ENCODE results near the gene BTN2A1.

The BTN2A1 gene

DNA sequence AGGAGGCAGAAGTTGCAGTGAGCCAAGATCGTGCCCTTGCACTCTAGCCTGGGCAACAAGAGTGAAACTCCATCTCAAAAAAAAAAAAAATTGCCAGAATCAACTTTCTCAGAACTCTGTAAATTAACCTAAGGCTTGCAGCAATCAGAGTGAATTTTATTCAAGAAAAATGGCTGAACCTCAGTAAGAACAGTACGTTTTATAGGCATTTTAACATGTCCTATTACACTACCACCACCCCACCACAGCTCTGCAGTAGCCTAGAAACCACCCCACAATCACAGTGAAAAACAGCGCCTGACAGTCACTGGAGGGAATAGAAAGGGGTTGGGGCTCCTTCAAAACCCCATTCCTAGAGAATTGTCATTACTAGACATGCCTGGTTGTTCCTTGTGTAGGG, 26.0 kb downstream of the BTN2A1 start:
- H3K36me3 Mint-ChIP-seq (ENCODE audit: low read depth) = no peaks in the 10 kb centered on the region
- peaks cover 11% of the 10 kb centered on the region for H3K9me3 Mint-ChIP-seq
- no peak overlapping the region for H3K27ac Mint-ChIP-seq
- H3K4me1 Mint-ChIP-seq (ENCODE audit: low read depth) = peaks cover 8% of the 10 kb centered on the region
- no peak for DNase-seq (ENCODE audit: low spot score)
- H3K4me3 Mint-ChIP-seq = no peak overlapping the region
- H3K27me3 Mint-ChIP-seq (ENCODE audit: low read depth) = peaks cover 3% of the 10 kb centered on the region

DNA sequence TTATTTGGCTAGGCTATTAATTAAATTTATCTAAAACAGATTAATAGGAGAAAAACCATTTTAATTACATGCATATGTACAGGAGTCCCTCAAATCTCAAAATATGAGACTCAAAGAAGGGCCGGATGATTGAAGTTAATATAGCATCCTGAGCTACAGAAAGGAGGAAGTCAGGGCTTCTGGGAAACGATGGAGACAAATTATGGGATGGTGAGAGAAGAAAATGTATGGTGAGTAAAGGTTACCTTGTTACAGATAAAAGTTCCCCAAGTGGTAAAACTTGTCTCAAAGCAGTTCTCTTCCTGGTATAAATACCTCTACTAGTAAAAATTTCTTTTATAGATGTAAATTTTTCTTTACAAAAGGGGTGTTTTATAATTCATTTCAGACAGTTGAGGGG, 26.4 kb downstream of the BTN2A1 start:
- DNase-seq (ENCODE audit: low spot score) = no peak
- peaks cover 3% of the 10 kb centered on the region for H3K27me3 Mint-ChIP-seq (ENCODE audit: low read depth)
- no peak overlapping the region for H3K27ac Mint-ChIP-seq
- H3K36me3 Mint-ChIP-seq (ENCODE audit: low read depth) = no peaks in the 10 kb centered on the region
- H3K4me3 Mint-ChIP-seq = no peak overlapping the region
- peaks cover 8% of the 10 kb centered on the region for H3K4me1 Mint-ChIP-seq (ENCODE audit: low read depth)
- peaks cover 11% of the 10 kb centered on the region for H3K9me3 Mint-ChIP-seq

DNA sequence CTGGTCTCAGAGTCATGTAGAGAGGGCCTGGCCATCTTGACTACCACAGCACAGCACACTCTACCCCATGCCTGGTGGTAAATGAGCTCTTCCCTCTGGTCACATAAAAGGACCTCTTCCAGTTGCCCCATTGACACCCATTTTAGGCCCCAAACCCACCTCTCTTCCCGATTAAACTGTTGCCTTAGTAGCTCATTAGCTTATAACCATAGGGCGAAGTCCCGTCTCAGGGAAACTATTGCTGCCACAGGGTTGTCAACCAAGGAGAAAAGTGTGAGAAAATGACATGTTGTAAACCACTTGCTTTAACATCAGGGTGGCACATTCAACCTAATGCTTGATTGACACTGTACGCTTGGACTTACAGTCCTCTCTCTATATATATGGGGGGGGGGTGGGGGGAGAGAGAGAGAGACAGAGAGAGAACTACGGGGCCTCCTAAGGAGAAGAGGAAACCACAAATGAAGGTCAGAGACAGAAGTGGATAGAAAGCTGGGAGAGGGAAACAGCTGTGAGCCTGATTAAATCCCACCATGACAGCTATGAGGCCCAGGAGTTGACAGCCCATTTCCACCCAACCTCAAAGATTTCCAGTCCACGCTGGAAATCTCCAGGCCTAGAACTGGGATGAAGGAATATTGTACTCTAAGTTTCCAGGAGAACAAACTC, 27.5 kb downstream of the BTN2A1 start:
- H3K9me3 Mint-ChIP-seq = peaks cover 11% of the 10 kb centered on the region
- DNase-seq (ENCODE audit: low spot score) = no peak
- H3K27ac Mint-ChIP-seq = no peak overlapping the region
- H3K36me3 Mint-ChIP-seq (ENCODE audit: low read depth) = peaks cover 3% of the 10 kb centered on the region
- H3K4me3 Mint-ChIP-seq = no peak overlapping the region
- peaks cover 8% of the 10 kb centered on the region for H3K4me1 Mint-ChIP-seq (ENCODE audit: low read depth)
- H3K27me3 Mint-ChIP-seq (ENCODE audit: low read depth) = peaks cover 3% of the 10 kb centered on the region

DNA sequence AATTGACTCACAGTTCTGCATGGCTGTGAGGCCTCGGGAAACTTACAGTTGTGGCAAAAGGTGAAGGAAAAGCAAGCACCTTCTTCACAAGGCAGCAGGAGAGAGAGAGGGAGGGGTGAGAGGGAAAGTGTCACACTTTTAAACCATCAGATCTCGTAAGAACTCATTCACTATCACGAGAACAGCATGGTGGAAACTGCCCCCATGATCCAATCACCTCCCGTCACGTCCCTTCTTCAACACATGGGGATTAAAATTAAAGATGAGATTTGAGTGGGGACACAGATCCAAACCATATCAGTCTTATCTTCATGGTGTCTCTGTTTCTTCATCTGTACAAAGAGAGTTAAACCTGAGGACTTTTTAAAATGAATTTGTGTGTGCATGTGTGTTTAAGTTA, 28.6 kb downstream of the BTN2A1 start:
- Mint-ChIP-seq H3K27ac (no peak overlapping the region), H3K27me3 (ENCODE audit: low read depth) (peaks cover 3% of the 10 kb centered on the region), H3K4me3 (no peak overlapping the region), H3K4me1 (ENCODE audit: low read depth) (peaks cover 3% of the 10 kb centered on the region), H3K9me3 (peaks cover 11% of the 10 kb centered on the region), H3K36me3 (ENCODE audit: low read depth) (peaks cover 3% of the 10 kb centered on the region)
- no peak for DNase-seq (ENCODE audit: low spot score)

DNA sequence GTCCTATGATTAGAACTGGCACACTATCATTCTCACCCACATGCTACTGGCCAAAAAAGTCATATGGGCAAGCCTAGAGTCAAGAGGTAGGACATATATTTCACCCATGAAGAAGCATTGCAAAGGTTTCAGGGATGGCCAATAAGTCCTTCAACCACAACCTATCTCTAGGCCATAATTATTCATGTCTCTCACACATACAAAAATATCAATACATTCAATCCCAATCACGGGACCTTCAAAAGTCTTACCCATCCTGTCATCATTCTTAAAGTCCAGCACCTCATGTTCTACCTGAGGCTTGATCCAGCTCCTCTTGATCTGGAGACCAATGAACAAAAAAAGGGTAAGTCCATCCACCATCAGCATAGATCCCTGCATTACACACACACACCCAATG, 29.7 kb downstream of the BTN2A1 start:
- Mint-ChIP-seq H3K36me3 (ENCODE audit: low read depth) (peaks cover 3% of the 10 kb centered on the region), H3K27me3 (ENCODE audit: low read depth) (peaks cover 3% of the 10 kb centered on the region)

DNA sequence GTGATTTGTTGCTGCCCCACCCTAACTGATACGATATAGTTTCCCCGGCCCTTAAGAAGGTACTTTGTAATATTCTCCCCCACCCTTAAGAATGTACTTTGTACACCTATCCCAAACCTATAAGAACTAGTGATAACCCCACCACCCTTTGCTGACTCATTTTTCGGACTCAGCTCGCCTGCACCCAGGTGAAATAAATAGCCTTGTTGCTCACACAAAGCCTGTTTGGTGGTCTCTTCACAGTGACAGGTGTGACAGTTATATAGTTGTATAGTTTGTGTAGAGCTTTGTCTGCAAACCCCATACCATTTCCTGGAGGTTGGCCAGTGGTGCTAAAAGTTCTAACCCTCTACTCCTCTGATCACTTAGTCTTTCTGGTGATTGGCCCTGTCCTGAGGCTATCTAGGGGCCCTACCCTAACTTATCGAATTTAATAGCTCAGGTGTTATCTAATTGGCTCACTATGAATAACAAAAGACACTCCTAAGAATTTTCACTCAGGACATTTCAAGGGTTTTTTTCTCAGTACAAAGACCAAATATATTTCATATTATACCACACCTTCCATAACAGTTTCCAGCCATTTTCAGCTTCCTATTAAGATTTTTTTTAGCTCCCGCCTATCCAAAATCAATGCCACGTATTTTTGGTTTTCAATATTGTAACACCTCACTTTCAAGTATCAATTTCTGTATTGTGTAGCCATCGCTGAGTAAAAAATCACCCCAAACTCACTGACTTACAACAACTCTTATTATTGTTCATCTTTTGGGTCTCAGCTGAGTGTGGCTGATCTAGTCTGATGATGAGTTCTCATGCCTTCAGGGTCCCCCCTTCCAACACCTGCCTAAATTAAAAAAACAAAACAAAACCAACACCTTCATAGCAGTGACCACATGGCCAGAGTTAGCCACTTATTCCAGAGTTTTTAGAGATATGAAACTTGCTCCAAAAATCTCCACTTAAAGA, 32.5 kb downstream of the BTN2A1 start:
- DNase-seq (ENCODE audit: low spot score) = no peak
- peaks cover 3% of the 10 kb centered on the region for H3K36me3 Mint-ChIP-seq (ENCODE audit: low read depth)
- H3K27me3 Mint-ChIP-seq (ENCODE audit: low read depth) = peaks cover 6% of the 10 kb centered on the region
- H3K4me1 Mint-ChIP-seq (ENCODE audit: low read depth) = peaks cover 24% of the 10 kb centered on the region
- H3K4me3 Mint-ChIP-seq = no peak overlapping the region
- H3K9me3 Mint-ChIP-seq = peaks cover 11% of the 10 kb centered on the region
- no peak overlapping the region for H3K27ac Mint-ChIP-seq

More for the DNA sequence above, 29.7 kb downstream of the BTN2A1 start:
- DNase-seq (ENCODE audit: low spot score) = no peak
- Mint-ChIP-seq H3K4me1 (ENCODE audit: low read depth) (peaks cover 4% of the 10 kb centered on the region), H3K27ac (no peak overlapping the region), H3K4me3 (no peak overlapping the region), H3K9me3 (peaks cover 11% of the 10 kb centered on the region)

DNA sequence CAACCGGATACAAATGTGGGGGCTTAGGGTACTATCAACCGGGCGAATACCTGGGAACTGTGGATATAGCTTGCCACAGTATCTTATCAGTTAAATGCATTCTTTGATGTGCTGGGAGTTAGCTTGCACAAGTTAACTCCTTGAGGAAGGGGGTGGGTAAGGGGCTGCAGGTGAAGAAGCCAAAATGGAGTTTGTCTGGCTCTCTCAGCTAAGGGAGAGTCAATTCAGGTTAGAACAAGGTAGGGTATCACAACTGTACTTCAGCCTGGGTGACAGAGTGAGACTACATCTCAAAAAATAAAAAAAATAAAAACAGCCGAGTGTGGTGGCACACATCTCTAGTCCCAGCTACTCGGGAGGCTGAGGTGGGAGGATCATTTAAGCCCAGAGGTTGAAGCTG, 33.8 kb downstream of the BTN2A1 start:
- Mint-ChIP-seq H3K36me3 (ENCODE audit: low read depth) (peaks cover 3% of the 10 kb centered on the region), H3K4me1 (ENCODE audit: low read depth) (peaks cover 24% of the 10 kb centered on the region), H3K4me3 (no peak overlapping the region), H3K27me3 (ENCODE audit: low read depth) (peaks cover 13% of the 10 kb centered on the region), H3K9me3 (peaks cover 11% of the 10 kb centered on the region), H3K27ac (no peak overlapping the region)
- no peak for DNase-seq (ENCODE audit: low spot score)

DNA sequence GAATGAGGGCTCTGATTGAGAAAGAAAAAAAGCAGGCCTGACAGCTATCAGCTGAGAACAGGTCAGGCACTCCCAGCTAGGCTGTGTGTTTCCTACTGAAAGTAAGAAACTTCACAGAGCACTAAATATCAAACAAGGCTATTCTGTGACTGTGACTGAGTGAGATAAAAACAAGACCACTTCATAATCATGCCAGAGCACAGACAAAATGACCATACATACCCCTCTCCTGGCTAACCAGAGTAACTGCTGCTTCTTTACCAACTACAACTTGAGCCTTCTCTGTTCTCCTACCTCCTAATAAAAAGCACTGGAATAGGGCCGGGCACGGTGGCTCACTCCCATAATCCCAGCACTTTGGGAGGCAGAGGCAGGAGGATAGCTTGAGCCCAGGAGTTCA, 35.5 kb downstream of the BTN2A1 start:
- H3K4me1 Mint-ChIP-seq (ENCODE audit: low read depth) = peaks cover 29% of the 10 kb centered on the region
- no peak overlapping the region for H3K27ac Mint-ChIP-seq
- H3K9me3 Mint-ChIP-seq = no peaks in the 10 kb centered on the region
- no peak for DNase-seq (ENCODE audit: low spot score)
- H3K4me3 Mint-ChIP-seq = no peak overlapping the region
- H3K36me3 Mint-ChIP-seq (ENCODE audit: low read depth) = peaks cover 3% of the 10 kb centered on the region
- H3K27me3 Mint-ChIP-seq (ENCODE audit: low read depth) = peaks cover 13% of the 10 kb centered on the region

DNA sequence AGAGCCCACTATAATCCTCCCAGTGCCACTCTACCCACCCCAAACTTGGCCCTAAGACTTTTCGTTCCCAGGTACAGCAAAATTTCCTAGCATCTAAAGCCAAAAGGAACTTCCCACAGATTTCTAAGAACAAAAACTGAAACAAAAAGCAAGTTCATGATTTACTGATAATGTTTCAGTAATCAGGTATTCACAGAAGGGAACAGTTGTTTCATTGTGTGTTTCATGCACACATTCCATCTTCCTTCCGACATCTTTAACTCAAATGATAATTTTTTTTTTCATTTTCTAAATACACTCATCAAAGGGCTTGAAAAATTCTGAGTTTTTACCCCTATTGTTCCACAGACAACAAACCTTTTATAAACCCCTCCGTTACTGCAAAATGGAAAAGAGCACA, 36.4 kb downstream of the BTN2A1 start:
- Mint-ChIP-seq H3K4me3 (peak overlapping the region; percentile 35), H3K4me1 (ENCODE audit: low read depth) (peaks cover 29% of the 10 kb centered on the region), H3K36me3 (ENCODE audit: low read depth) (peaks cover 3% of the 10 kb centered on the region), H3K27ac (no peak overlapping the region), H3K27me3 (ENCODE audit: low read depth) (peaks cover 13% of the 10 kb centered on the region), H3K9me3 (no peaks in the 10 kb centered on the region)
- no peak for DNase-seq (ENCODE audit: low spot score)

DNA sequence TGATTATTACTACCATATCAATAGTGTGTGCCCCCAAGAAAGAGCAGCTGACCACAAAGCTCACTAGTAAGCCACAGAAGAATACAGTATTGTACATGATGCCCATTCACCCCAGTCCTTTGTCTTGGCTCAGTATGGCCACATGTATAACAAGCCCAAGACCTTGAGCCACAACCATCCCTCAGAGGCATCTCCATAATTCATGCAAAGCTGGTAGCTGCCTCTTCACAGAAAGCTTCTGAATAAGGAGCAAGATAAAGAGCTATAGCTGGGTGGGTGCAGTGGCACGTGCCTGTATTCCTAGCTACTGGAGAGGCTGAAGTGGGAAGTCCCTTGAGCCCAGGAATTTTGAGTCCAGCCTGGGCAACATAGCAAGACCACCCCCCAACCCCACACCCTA, 37.5 kb downstream of the BTN2A1 start:
- no peak overlapping the region for H3K27ac Mint-ChIP-seq
- H3K4me1 Mint-ChIP-seq (ENCODE audit: low read depth) = peaks cover 27% of the 10 kb centered on the region
- peaks cover 17% of the 10 kb centered on the region for H3K27me3 Mint-ChIP-seq (ENCODE audit: low read depth)
- H3K4me3 Mint-ChIP-seq = no peak overlapping the region
- DNase-seq (ENCODE audit: low spot score) = no peak
- H3K9me3 Mint-ChIP-seq = no peaks in the 10 kb centered on the region
- no peaks in the 10 kb centered on the region for H3K36me3 Mint-ChIP-seq (ENCODE audit: low read depth)

DNA sequence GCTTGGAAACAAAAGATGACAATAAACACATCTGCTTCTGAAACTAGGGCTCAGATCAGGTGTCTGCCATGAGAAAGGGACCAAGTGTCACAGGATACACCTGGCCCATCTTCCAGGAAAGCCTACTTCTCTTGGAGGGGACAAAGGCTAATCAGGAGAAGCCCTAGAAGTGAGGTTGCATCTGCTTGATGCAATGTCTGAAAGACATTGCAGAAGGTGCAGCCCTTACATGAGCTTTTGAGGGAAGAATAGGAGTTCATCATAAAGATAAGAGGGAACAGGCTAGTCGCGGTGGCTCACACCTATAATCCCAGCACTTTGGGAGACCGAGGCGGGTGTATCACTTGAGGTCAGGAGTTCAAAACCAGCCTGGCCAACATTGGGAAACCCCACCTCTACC, 39.9 kb downstream of the BTN2A1 start:
- Mint-ChIP-seq H3K4me3 (no peak overlapping the region), H3K36me3 (ENCODE audit: low read depth) (no peaks in the 10 kb centered on the region), H3K4me1 (ENCODE audit: low read depth) (peaks cover 37% of the 10 kb centered on the region), H3K27ac (no peak overlapping the region), H3K9me3 (no peaks in the 10 kb centered on the region), H3K27me3 (ENCODE audit: low read depth) (peaks cover 38% of the 10 kb centered on the region)
- DNase-seq (ENCODE audit: low spot score) = no peak

DNA sequence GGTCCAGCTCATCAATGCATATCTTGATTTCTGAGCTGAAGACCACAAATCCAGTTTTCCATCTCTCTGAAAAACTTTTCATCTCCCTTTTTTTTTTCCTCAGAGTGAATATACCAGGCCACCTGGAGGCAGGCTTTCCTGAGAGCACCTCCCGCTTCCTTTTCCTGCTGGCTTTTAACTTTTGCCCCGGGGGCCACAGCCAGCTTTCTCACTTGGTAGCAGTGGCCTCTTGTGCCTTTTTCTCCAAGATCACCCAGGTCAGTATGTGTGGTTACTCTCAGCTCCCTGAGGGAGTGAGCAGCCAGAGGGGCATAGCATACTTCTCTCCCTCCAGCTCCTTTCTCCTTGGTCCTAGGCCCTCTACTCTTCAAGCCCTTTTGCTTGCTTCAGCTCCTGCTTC, 42.3 kb downstream of the BTN2A1 start, which contains the start of gene BTN1A1:
Gene BTN1A1 (plus strand): TSS at position 202 of the 400 bp plus-strand sequence. CDS start 984 bp downstream, outside the sequence.
- peaks cover 54% of the 10 kb centered on the region for H3K27me3 Mint-ChIP-seq (ENCODE audit: low read depth)
- no peak within 1 kb of the TSS for H3K27ac Mint-ChIP-seq
- no peaks in the 10 kb centered on the region for H3K36me3 Mint-ChIP-seq (ENCODE audit: low read depth)
- no peaks in the 10 kb centered on the region for H3K9me3 Mint-ChIP-seq
- H3K4me1 Mint-ChIP-seq (ENCODE audit: low read depth) = peaks cover 17% of the 10 kb centered on the region
- H3K4me3 Mint-ChIP-seq = peak within 1 kb of the TSS; percentile 79
- DNase-seq (ENCODE audit: low spot score) = no peak

DNA sequence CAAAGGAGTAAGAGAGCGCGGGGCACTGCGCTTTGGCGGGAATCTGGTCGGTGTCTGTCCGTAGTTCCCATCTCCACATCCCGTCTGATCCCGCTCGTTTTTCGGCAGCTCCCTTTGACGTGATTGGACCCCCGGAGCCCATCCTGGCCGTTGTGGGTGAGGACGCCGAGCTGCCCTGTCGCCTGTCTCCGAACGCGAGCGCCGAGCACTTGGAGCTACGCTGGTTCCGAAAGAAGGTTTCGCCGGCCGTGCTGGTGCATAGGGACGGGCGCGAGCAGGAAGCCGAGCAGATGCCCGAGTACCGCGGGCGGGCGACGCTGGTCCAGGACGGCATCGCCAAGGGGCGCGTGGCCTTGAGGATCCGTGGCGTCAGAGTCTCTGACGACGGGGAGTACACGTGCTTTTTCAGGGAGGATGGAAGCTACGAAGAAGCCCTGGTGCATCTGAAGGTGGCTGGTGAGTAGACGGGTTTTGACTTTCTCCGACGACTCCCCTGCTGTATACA, 43.8 kb downstream of the BTN2A1 start:
- H3K9me3 Mint-ChIP-seq = no peaks in the 10 kb centered on the region
- H3K27ac Mint-ChIP-seq = no peak overlapping the region
- no peaks in the 10 kb centered on the region for H3K36me3 Mint-ChIP-seq (ENCODE audit: low read depth)
- peaks cover 51% of the 10 kb centered on the region for H3K27me3 Mint-ChIP-seq (ENCODE audit: low read depth)
- peak overlapping the region; percentile 79 for H3K4me3 Mint-ChIP-seq
- peak; percentile 25 for DNase-seq (ENCODE audit: low spot score)
- H3K4me1 Mint-ChIP-seq (ENCODE audit: low read depth) = peaks cover 17% of the 10 kb centered on the region

DNA sequence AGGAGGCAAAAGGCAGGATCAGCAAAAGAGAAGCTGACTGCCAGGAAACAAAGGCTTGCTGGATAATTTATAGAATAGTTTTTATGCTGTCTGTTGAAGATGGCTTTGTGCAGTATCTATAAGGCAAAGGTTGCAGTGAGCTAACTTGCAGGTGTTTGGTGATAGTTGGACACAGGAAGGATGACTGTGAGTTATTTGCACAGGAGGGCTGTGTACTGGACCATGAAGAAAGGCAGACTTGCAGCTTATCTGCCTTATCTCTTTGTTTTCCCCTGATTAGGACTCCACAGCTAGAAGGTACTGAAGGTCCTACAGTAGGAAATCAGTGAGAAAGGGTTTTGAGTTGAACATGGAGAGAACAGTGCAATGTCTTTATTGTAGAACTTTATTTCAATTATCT, 44.4 kb downstream of the BTN2A1 start:
- Mint-ChIP-seq H3K27me3 (ENCODE audit: low read depth) (peaks cover 51% of the 10 kb centered on the region), H3K4me3 (peak overlapping the region; percentile 79), H3K36me3 (ENCODE audit: low read depth) (no peaks in the 10 kb centered on the region), H3K27ac (no peak overlapping the region), H3K4me1 (ENCODE audit: low read depth) (peaks cover 17% of the 10 kb centered on the region), H3K9me3 (no peaks in the 10 kb centered on the region)
- no peak for DNase-seq (ENCODE audit: low spot score)
